OCI-LY7 (cell line): Measurements from ENCODE around the gene HSPB6.

Source experiments
- CTCF ChIP-seq: fragments of 200-600 bp; sonication (generic); conservative IDR thresholded peaks from 2 replicates; pipeline ENCODE4 v1.5.1; 2014; ENCODE audit warnings: mild to moderate bottlenecking, antibody characterized with exemption, low read length, moderate library complexity, mixed read lengths
- EZH2phosphoT487 ChIP-seq: fragments of 200-600 bp; sonication (generic); IDR thresholded peaks from 2 replicates; pipeline ENCODE4 v1.6.1; 2018; ENCODE audit warnings: low read depth, borderline replicate concordance, mild to moderate bottlenecking, mixed run types, antibody characterized with exemption, low read length, moderate library complexity, mixed read lengths

- TF ChIP-seq CTCF (peak; percentile 66; the same call in 1 of the 2 replicates), EZH2phosphoT487 (no peak)
Observed at GRCh38 chr19:35790981-35791813, 34.4 kb upstream of the HSPB6 start.
